Measurements from ENCODE around the gene TBC1D22B.
"Not testable (repeated sequence)": the region's sequence is repeated elsewhere in the genome, so short reads cannot be mapped to it uniquely, and the experiment has no call there.

Gene TBC1D22B

GRCh38 chr6:37324131-37325033, 66.8 kb downstream of the TBC1D22B start:
- DNase-seq: no peak

GRCh38 chr6:37330345-37330744, 72.8 kb downstream of the TBC1D22B start:
- not testable (repeated sequence) for DNase-seq

GRCh38 chr6:37331047-37331446, 73.5 kb downstream of the TBC1D22B start:
- no peak for DNase-seq

GRCh38 chr6:37332894-37333293, 75.3 kb downstream of the TBC1D22B start:
- no peak for DNase-seq

- DNase-seq: no peak
Observed at GRCh38 chr6:37334047-37334446, 76.5 kb downstream of the TBC1D22B start.

GRCh38 chr6:37338317-37338716, 80.7 kb downstream of the TBC1D22B start:
- not testable (repeated sequence) for DNase-seq

- DNase-seq: no peak
Observed at GRCh38 chr6:37338745-37339255, 81.2 kb downstream of the TBC1D22B start.

- DNase-seq: no peak
Observed at GRCh38 chr6:37339741-37340638, 82.4 kb downstream of the TBC1D22B start.

- no peak for DNase-seq
Observed at GRCh38 chr6:37340639-37340943, 83.0 kb downstream of the TBC1D22B start.

GRCh38 chr6:37343248-37343647, 85.7 kb downstream of the TBC1D22B start:
- no peak for DNase-seq

- DNase-seq: no peak
Observed at GRCh38 chr6:37344308-37344707, 86.7 kb downstream of the TBC1D22B start.

- not testable (repeated sequence) for DNase-seq
Observed at GRCh38 chr6:37345804-37346203, 88.2 kb downstream of the TBC1D22B start.

- no peak for DNase-seq
Observed at GRCh38 chr6:37347177-37347576, 89.6 kb downstream of the TBC1D22B start.

- peak; percentile 79 for DNase-seq
Observed at GRCh38 chr6:37347670-37348111, 90.1 kb downstream of the TBC1D22B start.

GRCh38 chr6:37351027-37351426, 93.5 kb downstream of the TBC1D22B start:
- DNase-seq: no peak

- no peak for DNase-seq
Observed at GRCh38 chr6:37352384-37352783, 94.8 kb downstream of the TBC1D22B start.

GRCh38 chr6:37353761-37354525, 96.4 kb downstream of the TBC1D22B start, which contains the start of gene RNF8:
Gene RNF8 (plus strand): TSS chr6:37353983. CDS start chr6:37354165, 182 bp downstream.
- peak; percentile 13 for DNase-seq

- no peak for DNase-seq
Observed at GRCh38 chr6:37354526-37355384, 97.2 kb downstream of the TBC1D22B start.

GRCh38 chr6:37357288-37357687, 99.7 kb downstream of the TBC1D22B start:
- DNase-seq: no peak

- no peak for DNase-seq
Observed at GRCh38 chr6:37357860-37358259, 100.3 kb downstream of the TBC1D22B start.

GRCh38 chr6:37359039-37359438, 101.5 kb downstream of the TBC1D22B start:
- DNase-seq: no peak

All from NCI-H1436 treated with DMSO at 0.1 percent for 48 hours (cell line).